HepG2 (cell line): Measurements from ENCODE around the gene KIRREL3. TPM values are rescaled to one million over a fixed set of nuclear protein-coding genes. Genes with fewer than 3 reads are reported as not detected.

Experiments used
- ATAC-seq: fragments of 200-7000 bp; cut with Tn5 transposase; 3 replicates; pipeline ENCODE4 v1.9.1; 2020; ENCODE audit warnings: mild to moderate bottlenecking, moderate library complexity
- BruUV-seq: library from RNA; stranded (reverse); fragments of 400-500 nt; replicated peaks from 2 replicates; lab custom pipeline; 2021; lab: Mats Ljungman, UMichigan
- CTCF ChIA-PET: fragments of 300-600 bp; formaldehyde crosslinking; extraction: SDS; loops from one replicate; lab custom pipeline; 2021; ENCODE audit warnings: low total read pairs, inconsistent platforms, low intra/inter-chr PET ratio; lab: Yijun Ruan, JAX
- POLR2A ChIA-PET: fragments of 350-600 bp; sonication (Branson Sonifier 250); formaldehyde crosslinking; loops from one replicate; lab custom pipeline; 2020; ENCODE audit warnings: antibody characterized with exemption, inconsistent platforms; lab: Yijun Ruan, JAX
- DNase-seq: peaks from one replicate; pipeline ENCODE4 v3.0.0-alpha.2; 2015; ENCODE audit warnings: low spot score
- FAIRE-seq: peaks from 3 replicates; lab custom pipeline; 2011; peaks lifted over from hg19 to GRCh38; lab: Jason Lieb, UNC
- H2AFZ ChIP-seq: one replicate; pipeline ENCODE4 v1.6.1; 2011; ENCODE audit warnings: low read length, inconsistent platforms
- H3K27ac ChIP-seq: fragments of 300-600 bp; 3 replicates; pipeline ENCODE4 v1.8.0; 2011; ENCODE audit warnings: mixed run types, mild to moderate bottlenecking, mixed read lengths, low read length, inconsistent platforms; ENCODE audit not compliant: insufficient read depth; ENCODE audit errors: extremely low read length
- H3K27me3 ChIP-seq, 2 experiments: fragments of 200-600 bp in 1 of 2; 2 replicates in 1 of 2; 3 replicates in 1 of 2; pipeline versions ENCODE4 v1.6.0 to v1.8.0; 2011; ENCODE audit warnings: low read length in 2 of 2, mild to moderate bottlenecking in 2 of 2, moderate library complexity in 2 of 2, inconsistent platforms in 1 of 2; ENCODE audit not compliant: insufficient read depth in 2 of 2, control insufficient read depth in 1 of 2
- H3K36me3 ChIP-seq, 2 experiments: fragments of 200-600 bp in 1 of 2; replicated peaks in 1 of 2; 2 replicates in 1 of 2; 3 replicates in 1 of 2; pipeline versions ENCODE4 v1.5.1 to v1.8.0; 2011; ENCODE audit warnings: low read length in 2 of 2, inconsistent platforms in 1 of 2; ENCODE audit not compliant: insufficient read depth in 2 of 2, control insufficient read depth in 1 of 2
- H3K4me1 ChIP-seq: 2 replicates; pipeline ENCODE4 v1.5.1; 2012; ENCODE audit warnings: low read length, inconsistent platforms; ENCODE audit not compliant: insufficient read depth
- H3K4me2 ChIP-seq: 2 replicates; pipeline ENCODE4 v1.6.0; 2011; ENCODE audit warnings: low read depth, low read length, inconsistent platforms
- H3K4me3 ChIP-seq, 3 experiments: fragments of 200-600 bp in 1 of 3; sonication (generic), shearing (Covaris generic) in 1 of 3; replicated peaks in 1 of 3; 2 replicates each; pipeline ENCODE4 v1.5.1; 2011 to 2016; ENCODE audit warnings: low read length in 3 of 3, inconsistent platforms in 2 of 3, low read depth in 2 of 3, mild to moderate bottlenecking in 2 of 3, control low read depth in 1 of 3, mixed read lengths in 1 of 3; ENCODE audit not compliant: insufficient read depth in 1 of 3
- H3K79me2 ChIP-seq: one replicate; pipeline ENCODE4 v1.6.1; 2011; ENCODE audit warnings: low read length, inconsistent platforms; ENCODE audit not compliant: insufficient read depth
- H3K9ac ChIP-seq: 2 replicates; pipeline ENCODE4 v1.6.0; 2011; ENCODE audit warnings: mild to moderate bottlenecking, low read depth, low read length, inconsistent platforms; ENCODE audit not compliant: insufficient read depth
- H3K9me3 ChIP-seq: 2 replicates; pipeline ENCODE4 v1.5.1; 2012; ENCODE audit warnings: mild to moderate bottlenecking, low read length
- H4K20me1 ChIP-seq: 2 replicates; pipeline ENCODE4 v1.6.0; 2011; ENCODE audit warnings: inconsistent platforms, mild to moderate bottlenecking, low read length, moderate library complexity; ENCODE audit not compliant: insufficient read depth
- DZIP1 ChIP-seq: sonication (generic); formaldehyde crosslinking; IDR thresholded peaks from 2 replicates; pipeline ENCODE4 v1.5.0; 2020; ENCODE audit warnings: mild to moderate bottlenecking, missing genetic modification reagents
- HNF4G ChIP-seq, 2 experiments: sonication (generic) in 1 of 2; formaldehyde crosslinking in 1 of 2; IDR thresholded peaks; 2 replicates each; pipeline versions ENCODE4 v1.4.0 to v1.6.1; 2011 to 2020; ENCODE audit warnings: borderline replicate concordance in 2 of 2, low read depth in 2 of 2, mild to moderate bottlenecking in 2 of 2, low read length in 1 of 2, missing genetic modification reagents in 1 of 2, moderate library complexity in 1 of 2
- NR2C2 ChIP-seq: sonication (generic); formaldehyde crosslinking; IDR thresholded peaks from 2 replicates; pipeline ENCODE4 v1.4.0; 2020; ENCODE audit warnings: missing genetic modification reagents, mild to moderate bottlenecking, moderate library complexity, borderline replicate concordance
- SNAI1 ChIP-seq: sonication (generic); formaldehyde crosslinking; IDR thresholded peaks from 2 replicates; pipeline ENCODE4 v1.5.0; 2020; ENCODE audit warnings: mild to moderate bottlenecking, missing genetic modification reagents, borderline replicate concordance
- SP1 ChIP-seq, 2 experiments: fragments of 450-650 bp in 1 of 2; sonication (generic) in 1 of 2; formaldehyde crosslinking in 1 of 2; IDR thresholded peaks; 2 replicates each; pipeline versions ENCODE4 v1.4.0 to v1.6.1; 2016 to 2020; ENCODE audit warnings: missing genetic modification reagents in 1 of 2
- TEF ChIP-seq: sonication (generic); formaldehyde crosslinking; IDR thresholded peaks from 2 replicates; pipeline ENCODE4 v1.5.0; 2020; ENCODE audit warnings: missing genetic modification reagents
- WIZ ChIP-seq: sonication (generic); formaldehyde crosslinking; IDR thresholded peaks from 2 replicates; pipeline ENCODE4 v1.5.1; 2020; ENCODE audit warnings: mild to moderate bottlenecking, missing genetic modification reagents
- ZHX2 ChIP-seq, 2 experiments: sonication (generic) in 1 of 2; formaldehyde crosslinking in 1 of 2; IDR thresholded peaks; 2 replicates each; pipeline versions ENCODE4 v1.6.1 to v1.9.0; 2014 to 2022; ENCODE audit warnings: antibody characterized with exemption in 1 of 2, borderline replicate concordance in 1 of 2, inconsistent platforms in 1 of 2, low read depth in 1 of 2, missing genetic modification reagents in 1 of 2
- ZNF484 ChIP-seq: sonication (generic); formaldehyde crosslinking; IDR thresholded peaks from 2 replicates; pipeline ENCODE4 v1.5.1; 2020; ENCODE audit warnings: mild to moderate bottlenecking, low read depth, missing genetic modification reagents, borderline replicate concordance
- ZNF501 ChIP-seq: sonication (generic); formaldehyde crosslinking; IDR thresholded peaks from 2 replicates; pipeline ENCODE4 v1.5.1; 2020; ENCODE audit warnings: mild to moderate bottlenecking, moderate library complexity, missing genetic modification reagents
- ZNF850 ChIP-seq: sonication (generic); formaldehyde crosslinking; conservative IDR thresholded peaks from 2 replicates; pipeline ENCODE4 v1.9.0; 2021; ENCODE audit warnings: mild to moderate bottlenecking, missing genetic modification reagents
- ZSCAN21 ChIP-seq: sonication (generic); formaldehyde crosslinking; IDR thresholded peaks from 2 replicates; pipeline ENCODE4 v1.8.0; 2022; ENCODE audit warnings: mild to moderate bottlenecking, missing genetic modification reagents, moderate library complexity, borderline replicate concordance
- ZSCAN25 ChIP-seq: sonication (generic); formaldehyde crosslinking; IDR thresholded peaks from 2 replicates; pipeline ENCODE4 v1.8.0; 2022; ENCODE audit warnings: mild to moderate bottlenecking, missing genetic modification reagents
- WGBS: methylation state at CpG from one replicate; pipeline ENCODE4 v1.1.6; 2017; ENCODE audit warnings: low lambda C conversion rate; 5-methylcytosine and 5-hydroxymethylcytosine counted together
- in situ Hi-C: cut with HindIII; loops from 2 replicates; pipeline ENCODE4 v1.10.0; 2017; ENCODE audit warnings: low pct_unique_long_range_greater_than_20kb; ENCODE audit not compliant: extremely low pct_ligation_motif_present
- intact Hi-C: fragments of 100-400 bp; cut with micrococcal nuclease; formaldehyde crosslinking; loops from one replicate; pipeline ENCODE4 v1.10.0; 2022; ENCODE audit not compliant: unreplicated experiment
- polyA plus RNA-seq, 8 experiments: library from polyadenylated mRNA; depleted of rRNA in 3 of 8; stranded (reverse) in 7 of 8; unstranded in 1 of 8; fragments of >200 nt; fragmentation: Illumina TruSeq in 4 of 8; extraction: Trizol in 4 of 8; gene quantifications; 2 replicates each; pipeline versions ENCODE4 v1.2.1 to v1.2.3, GENCODE V29; 2011 to 2016; ENCODE audit warnings: low read depth in 4 of 8, missing spikeins in 1 of 8, mixed read lengths in 1 of 8; ENCODE audit not compliant: insufficient read depth in 1 of 8
- total RNA-seq, 5 experiments: library from RNA; depleted of rRNA; stranded (reverse); fragments of >200 nt; fragmentation: Illumina TruSeq; extraction: Trizol; gene quantifications; 2 replicates each; pipeline ENCODE4 v1.2.3, GENCODE V29; 2016; ENCODE audit warnings: low read depth in 1 of 5

Gene KIRREL3
- total and polyA plus RNA-seq, 2 of the 13 experiments (the other 11 are each of a cell fraction or from before 2014, with no cell fraction given) = not detected

- Histone ChIP-seq H3K9me3 (no peaks in the 10 kb centered on the region), H4K20me1 (no peaks in the 10 kb centered on the region), H3K79me2 (no peaks in the 10 kb centered on the region), H3K36me3 (no peaks in the 10 kb centered on the region), H2AFZ (no peak overlapping the region), H3K27me3 (peaks cover 0 to 51% of the 10 kb centered on the region in 2 experiments; a peak in 4 of 5 replicates), H3K4me2 (no peak overlapping the region), H3K27ac (no peak overlapping the region), H3K4me1 (no peaks in the 10 kb centered on the region), H3K4me3 (no peak overlapping the region), H3K9ac (no peak overlapping the region)
- no peak for DNase-seq
- POLR2A ChIA-PET = no interaction called here
- no peak for FAIRE-seq
- in situ Hi-C loops = no loop called here
- intact Hi-C loops = no loop called here
- TF ChIP-seq ZSCAN21 (no peak), WIZ (CRISPR knock-in tag) (no peak), NR2C2 (CRISPR knock-in tag) (no peak), HNF4G (IDR thresholded peaks at IDR 0.05; ENCODE audit: borderline replicate concordance, low read depth, low read length) (no peak), HNF4G (CRISPR knock-in tag; IDR thresholded peaks at IDR 0.05; ENCODE audit: borderline replicate concordance, low read depth) (no peak), ZNF850 (no peak), ZHX2 (IDR thresholded peaks at IDR 0.05; ENCODE audit: low read depth) (no peak), ZHX2 (CRISPR knock-in tag; IDR thresholded peaks at IDR 0.05; ENCODE audit: borderline replicate concordance) (no peak), DZIP1 (no peak), SNAI1 (CRISPR knock-in tag) (no peak), ZSCAN25 (CRISPR knock-in tag) (no peak), ZNF501 (no peak), TEF (no peak), SP1 (IDR thresholded peaks at IDR 0.05) (no peak), SP1 (CRISPR knock-in tag; IDR thresholded peaks at IDR 0.05) (no peak), ZNF484 (CRISPR knock-in tag) (no peak)
- CTCF ChIA-PET = no interaction called here
- WGBS = 2% methylated on average over 5 of the region's 8 CpGs
- no TSS peak for BruUV-seq
- no peak for ATAC-seq
These were observed 302.0 kb downstream of the KIRREL3 start for GRCh38 chr11:126698576-126698975.
